ENCODE measurements around the gene AIG1. TPM values are rescaled to one million over a fixed set of nuclear protein-coding genes. Genes with fewer than 3 reads are reported as not detected.

Gene AIG1
- polyA plus RNA-seq, 1 of the 3 experiments (the other 2 are of a cell fraction), result 36.8 TPM

- H2AFZ ChIP-seq (ENCODE audit: low read depth), result no peak overlapping the region
- no peak overlapping the region for H3K4me3 ChIP-seq (ENCODE audit: low read depth in 2 of 2, low read length in 1 of 2)
- DNase-seq, result peak; percentile 5
- H3K27me3 ChIP-seq (ENCODE audit: insufficient read depth), result no peaks in the 10 kb centered on the region
- no peaks in the 10 kb centered on the region for H3K9me2 ChIP-seq
- H3F3A ChIP-seq (replicated peaks; ENCODE audit: insufficient read depth), result no peaks in the 10 kb centered on the region
- TF ChIP-seq TEAD4 (IDR thresholded peaks at IDR 0.05; ENCODE audit: borderline replicate concordance, insufficient read depth), result no peak
- no peak for TF ChIP-seq NFIC (IDR thresholded peaks at IDR 0.05; ENCODE audit: borderline replicate concordance)
- no peak for TF ChIP-seq REST (IDR thresholded peaks at IDR 0.05; ENCODE audit: low read depth, low read length)
- TF ChIP-seq CTCF (IDR thresholded peaks at IDR 0.05), result no peak
- TF ChIP-seq ELF1 (IDR thresholded peaks at IDR 0.05), result no peak
- TF ChIP-seq RCOR1 (IDR thresholded peaks at IDR 0.05; ENCODE audit: low read length), result no peak
- TF ChIP-seq IRF3 (IDR thresholded peaks at IDR 0.05; ENCODE audit: low read depth, low read length), result no peak
- no peak for TF ChIP-seq SIN3A (IDR thresholded peaks at IDR 0.05; ENCODE audit: borderline replicate concordance, low read depth, low read length)
- H3K9ac ChIP-seq, result no peak overlapping the region
- 89% methylated on average over 16 of the region's 16 CpGs for WGBS (ENCODE audit: low lambda C conversion rate)
- H3K79me2 ChIP-seq (ENCODE audit: insufficient read depth), result no peaks in the 10 kb centered on the region
- ChIA-PET CTCF (interaction anchor here (1.0 kb wide), 1 partner anchor 12 kb away, joined by 3 read pairs; no protein-coding TSS in a partner anchor), POLR2A (no interaction called here)
- H3K27ac ChIP-seq (ENCODE audit: low read depth in 2 of 2, low read length in 1 of 2), result no peak overlapping the region
- no peaks in the 10 kb centered on the region for H3K36me3 ChIP-seq (replicated peaks in 1 of 2; ENCODE audit: control insufficient read depth in 1 of 2, insufficient read depth in 2 of 2, low read length in 1 of 2)
- no peaks in the 10 kb centered on the region for H4K20me1 ChIP-seq (ENCODE audit: insufficient read depth)
- H3K9me3 ChIP-seq, result no peaks in the 10 kb centered on the region
- H3K4me2 ChIP-seq, result no peak overlapping the region
- H3K4me1 ChIP-seq (ENCODE audit: control insufficient read depth in 1 of 2, insufficient read depth in 2 of 2, low read depth in 1 of 2, low read length in 1 of 2), result no peaks in the 10 kb centered on the region; a peak in 1 of 4 replicates
Observed at GRCh38 chr6:143236151-143236798, 175.6 kb downstream of the AIG1 start.

GRCh38 chr6:143238306-143238705, 177.6 kb downstream of the AIG1 start:
- Histone ChIP-seq H4K20me1 (ENCODE audit: insufficient read depth) (no peaks in the 10 kb centered on the region), H3K36me3 (replicated peaks in 1 of 2; ENCODE audit: control insufficient read depth in 1 of 2, insufficient read depth in 2 of 2, low read length in 1 of 2) (no peaks in the 10 kb centered on the region), H3K9ac (no peak overlapping the region), H3K27me3 (ENCODE audit: insufficient read depth) (no peaks in the 10 kb centered on the region), H3K27ac (ENCODE audit: low read depth in 2 of 2, low read length in 1 of 2) (no peak overlapping the region), H3K4me2 (no peak overlapping the region), H2AFZ (ENCODE audit: low read depth) (no peak overlapping the region), H3F3A (replicated peaks; ENCODE audit: insufficient read depth) (no peaks in the 10 kb centered on the region), H3K4me3 (ENCODE audit: low read depth in 2 of 2, low read length in 1 of 2) (no peak overlapping the region), H3K9me3 (no peaks in the 10 kb centered on the region), H3K79me2 (ENCODE audit: insufficient read depth) (no peaks in the 10 kb centered on the region), H3K4me1 (ENCODE audit: control insufficient read depth in 1 of 2, insufficient read depth in 2 of 2, low read depth in 1 of 2, low read length in 1 of 2) (no peaks in the 10 kb centered on the region; a peak in 1 of 4 replicates), H3K9me2 (no peaks in the 10 kb centered on the region)
- TF ChIP-seq RFX5 (IDR thresholded peaks at IDR 0.05; ENCODE audit: low read length), result no peak
- TF ChIP-seq USF1 (IDR thresholded peaks at IDR 0.05; ENCODE audit: borderline replicate concordance, low read depth), result no peak
- no peak for TF ChIP-seq MEF2A (IDR thresholded peaks at IDR 0.05; ENCODE audit: borderline replicate concordance, low read depth)
- TF ChIP-seq TCF12 (IDR thresholded peaks at IDR 0.05), result no peak
- TF ChIP-seq TAF1 (IDR thresholded peaks at IDR 0.05; ENCODE audit: borderline replicate concordance, low read depth, low read length), result no peak
- POLR2A ChIA-PET, result no interaction called here
- CTCF ChIA-PET, result interaction anchor here (0.9 kb wide), 1 partner anchor 295 kb away, joined by 3 read pairs; no protein-coding TSS in a partner anchor
- no peak for DNase-seq
- 100% methylated on average over 1 of the region's 1 CpG for WGBS (ENCODE audit: low lambda C conversion rate)
